Activated CD4-positive, alpha-beta T cell treated with anti-CD3 and anti-CD28 coated beads for 48 hours (primary cell): ENCODE data around the gene AUTS2.

Experiments
- DNase-seq: peaks from one replicate; pipeline ENCODE4 v3.0.0-alpha.2; 2020

The AUTS2 gene

DNA sequence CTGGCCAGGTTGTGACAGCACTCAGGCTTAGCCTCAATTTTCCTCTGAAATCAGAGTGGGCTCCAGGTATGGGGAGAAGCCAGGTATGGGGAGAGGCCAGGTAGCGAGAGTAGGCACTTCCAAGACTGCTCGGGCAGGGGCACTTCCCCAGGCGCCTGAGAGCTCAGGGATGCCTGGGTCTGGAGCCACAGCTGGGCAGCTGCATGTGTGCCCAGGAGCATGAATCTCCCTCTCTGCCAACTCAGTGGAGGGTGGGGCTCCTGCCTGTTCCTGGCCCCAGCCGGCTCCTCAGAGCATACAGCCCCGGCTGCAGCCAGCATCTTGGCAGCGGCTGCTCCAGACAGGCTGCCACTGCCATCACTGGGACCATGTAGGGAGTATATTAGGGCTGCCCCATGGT lies 313.9 kb downstream of the AUTS2 start:
- DNase-seq: no peak

GRCh38 chr7:69912846-69913245 lies 314.6 kb downstream of the AUTS2 start:
- DNase-seq: no peak

- no peak for DNase-seq
These were observed 321.3 kb downstream of the AUTS2 start for GRCh38 chr7:69919426-69920111.

GRCh38 chr7:69920797-69921196 lies 322.5 kb downstream of the AUTS2 start:
- DNase-seq: no peak

DNA sequence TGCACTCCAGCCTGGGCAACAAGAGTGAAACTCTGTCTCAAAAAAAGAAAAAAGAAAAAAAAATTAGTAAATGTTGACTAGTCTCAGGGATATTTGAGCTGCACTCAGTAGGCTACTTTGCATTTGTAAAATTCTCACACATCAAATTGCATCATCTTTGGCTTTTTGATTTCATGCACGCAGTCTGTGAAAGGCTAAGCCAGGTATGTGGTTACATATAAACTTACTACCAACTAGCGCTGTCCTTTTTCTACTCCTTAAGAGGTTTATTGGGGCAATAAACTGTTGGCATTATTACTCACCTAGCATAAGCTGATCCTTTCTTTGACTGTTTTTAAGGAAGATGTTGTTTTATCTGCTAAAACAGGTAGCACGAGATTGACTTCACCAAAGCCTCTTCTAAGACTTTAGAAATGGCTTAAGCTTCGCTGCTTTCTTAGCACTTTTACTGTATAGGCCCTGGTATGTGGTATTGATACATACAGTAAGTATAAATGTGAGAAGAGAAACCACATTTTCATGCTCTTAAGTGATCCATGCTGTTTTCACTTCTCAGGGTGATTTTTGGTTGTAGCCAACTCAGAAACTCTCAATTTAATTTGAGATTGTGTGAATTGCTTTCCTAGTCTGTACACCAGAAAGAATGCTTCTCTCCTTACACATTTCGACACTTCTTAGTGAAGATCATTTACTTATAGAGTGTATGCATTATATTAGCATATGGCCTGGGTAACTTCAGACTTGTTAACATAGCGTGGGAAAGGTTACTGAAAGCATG lies 323.9 kb downstream of the AUTS2 start:
- DNase-seq: no peak

GRCh38 chr7:69927461-69927860 lies 329.2 kb downstream of the AUTS2 start:
- DNase-seq: no peak

DNA sequence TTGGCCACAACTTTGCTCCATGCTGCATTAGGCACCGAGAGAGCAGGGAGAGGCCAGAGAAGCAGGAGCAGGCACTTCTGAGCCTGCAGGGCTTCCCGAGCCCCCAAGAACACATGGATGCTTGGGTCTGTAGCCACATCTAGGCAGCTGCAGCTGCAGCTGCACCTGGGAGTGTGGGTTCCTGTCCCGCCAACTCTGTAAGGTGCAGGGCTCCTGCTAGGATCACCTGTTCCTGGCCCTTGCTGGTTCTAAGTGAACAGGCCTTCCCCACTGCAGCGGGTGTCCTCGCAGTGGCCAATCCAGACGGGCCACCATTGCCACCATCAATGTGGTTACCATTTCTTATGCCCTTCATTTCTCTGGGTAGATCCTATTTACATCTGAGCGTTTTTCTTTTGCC lies 330.3 kb downstream of the AUTS2 start:
- no peak for DNase-seq

GRCh38 chr7:69929622-69930021 lies 331.3 kb downstream of the AUTS2 start:
- no peak for DNase-seq

DNA sequence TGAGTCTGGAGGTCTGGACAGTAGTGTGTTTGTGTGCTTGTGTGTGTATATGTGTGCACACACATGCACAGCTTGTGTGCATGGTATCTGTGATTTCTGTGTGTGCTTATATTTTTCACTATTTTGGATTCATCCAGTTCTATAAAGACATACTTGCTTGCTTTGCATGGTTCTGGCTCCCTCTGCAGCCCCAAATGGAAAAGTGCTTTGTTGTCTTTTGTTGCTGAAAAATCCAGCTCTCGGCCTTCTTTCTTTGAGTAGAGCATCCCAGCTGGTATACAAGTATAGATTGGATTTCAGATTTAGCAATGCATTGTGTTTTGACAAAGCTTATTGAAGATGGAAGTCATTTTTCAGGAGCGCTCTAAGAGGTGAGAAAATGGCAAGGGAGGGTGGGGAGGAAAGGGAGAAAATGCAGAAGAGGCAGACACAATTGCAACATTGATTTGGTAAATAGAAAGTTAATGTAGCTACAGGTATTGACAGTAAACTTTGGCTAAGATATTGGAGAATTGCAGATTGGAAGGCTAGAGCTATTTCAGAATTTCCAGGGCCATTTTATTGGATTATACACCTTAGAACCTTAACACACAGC lies 333.9 kb downstream of the AUTS2 start:
- no peak for DNase-seq

GRCh38 chr7:69934144-69934903 lies 336.0 kb downstream of the AUTS2 start:
- no peak for DNase-seq

DNA sequence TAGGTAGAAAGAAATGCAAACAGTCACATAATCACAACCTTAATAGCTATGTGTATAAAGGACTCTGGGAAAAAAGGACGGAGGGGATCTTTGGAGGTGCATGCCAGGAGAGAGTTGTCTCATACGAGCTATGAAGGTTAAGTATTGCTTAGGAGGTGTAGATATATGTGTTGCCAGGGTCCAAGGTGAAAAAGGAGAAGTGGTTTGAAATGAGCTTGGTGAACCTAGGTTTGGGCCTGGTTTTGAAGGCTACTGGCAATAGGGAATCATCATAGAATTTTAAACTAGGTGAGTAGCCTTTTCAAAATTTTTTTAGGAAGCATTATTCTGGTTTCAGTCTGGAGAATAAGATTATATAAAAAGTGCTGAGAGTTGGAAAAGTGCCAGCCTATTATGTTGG lies 336.8 kb downstream of the AUTS2 start:
- no peak for DNase-seq

- DNase-seq: no peak
These were observed 338.8 kb downstream of the AUTS2 start for GRCh38 chr7:69937097-69937496.

DNA sequence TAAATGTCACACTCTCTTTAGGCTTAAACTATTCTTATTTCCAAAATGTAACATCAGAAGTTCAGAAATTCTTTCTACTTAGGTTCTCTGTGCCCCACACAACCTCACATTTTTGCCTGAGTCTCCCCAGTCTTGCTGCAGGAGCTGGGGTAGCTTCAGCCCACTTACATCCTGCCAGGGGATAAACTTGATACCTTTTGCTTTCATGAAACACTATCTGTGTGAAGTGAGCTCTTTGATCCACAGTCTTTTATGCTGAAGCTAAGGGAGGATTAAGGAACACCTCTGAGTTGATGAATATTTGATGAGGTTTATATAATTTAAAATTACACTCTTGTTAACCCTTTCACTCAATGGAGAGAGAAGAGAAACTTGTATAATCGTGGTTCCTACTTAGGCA lies 341.0 kb downstream of the AUTS2 start:
- DNase-seq: no peak

DNA sequence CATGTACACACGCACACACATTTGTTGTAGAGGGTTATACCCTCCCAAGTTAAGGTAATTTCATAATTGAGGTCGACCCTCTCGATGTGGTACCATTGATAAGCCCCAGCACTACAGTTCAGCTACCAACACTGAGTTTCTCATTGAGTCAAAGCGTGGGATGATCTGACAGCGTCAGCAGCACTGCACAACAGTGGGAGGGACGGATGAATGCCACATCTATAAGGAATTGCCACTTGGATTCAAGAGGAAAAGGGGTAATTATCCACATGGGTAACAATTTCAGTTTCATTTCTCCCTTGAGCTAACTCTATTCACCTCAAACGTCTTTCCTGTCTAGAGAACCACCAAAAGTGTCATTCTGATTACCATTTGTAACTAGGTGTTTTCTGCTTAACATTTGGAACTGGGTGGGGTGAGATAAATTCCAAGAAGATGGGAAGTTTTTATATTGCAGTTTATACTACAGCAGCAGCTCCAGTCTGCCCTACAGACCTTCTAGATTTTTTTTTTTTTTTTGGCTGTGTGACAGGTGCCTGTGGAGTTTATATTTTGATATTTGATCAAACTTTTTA lies 342.9 kb downstream of the AUTS2 start:
- no peak for DNase-seq

GRCh38 chr7:69942573-69942972 lies 344.3 kb downstream of the AUTS2 start:
- DNase-seq: no peak

- DNase-seq: no peak
These were observed 348.6 kb downstream of the AUTS2 start for GRCh38 chr7:69946901-69947300.

- no peak for DNase-seq
These were observed 349.7 kb downstream of the AUTS2 start for GRCh38 chr7:69947998-69948397.

- no peak for DNase-seq
These were observed 350.8 kb downstream of the AUTS2 start for GRCh38 chr7:69949122-69949521.

GRCh38 chr7:69951458-69951857 lies 353.2 kb downstream of the AUTS2 start:
- no peak for DNase-seq

DNA sequence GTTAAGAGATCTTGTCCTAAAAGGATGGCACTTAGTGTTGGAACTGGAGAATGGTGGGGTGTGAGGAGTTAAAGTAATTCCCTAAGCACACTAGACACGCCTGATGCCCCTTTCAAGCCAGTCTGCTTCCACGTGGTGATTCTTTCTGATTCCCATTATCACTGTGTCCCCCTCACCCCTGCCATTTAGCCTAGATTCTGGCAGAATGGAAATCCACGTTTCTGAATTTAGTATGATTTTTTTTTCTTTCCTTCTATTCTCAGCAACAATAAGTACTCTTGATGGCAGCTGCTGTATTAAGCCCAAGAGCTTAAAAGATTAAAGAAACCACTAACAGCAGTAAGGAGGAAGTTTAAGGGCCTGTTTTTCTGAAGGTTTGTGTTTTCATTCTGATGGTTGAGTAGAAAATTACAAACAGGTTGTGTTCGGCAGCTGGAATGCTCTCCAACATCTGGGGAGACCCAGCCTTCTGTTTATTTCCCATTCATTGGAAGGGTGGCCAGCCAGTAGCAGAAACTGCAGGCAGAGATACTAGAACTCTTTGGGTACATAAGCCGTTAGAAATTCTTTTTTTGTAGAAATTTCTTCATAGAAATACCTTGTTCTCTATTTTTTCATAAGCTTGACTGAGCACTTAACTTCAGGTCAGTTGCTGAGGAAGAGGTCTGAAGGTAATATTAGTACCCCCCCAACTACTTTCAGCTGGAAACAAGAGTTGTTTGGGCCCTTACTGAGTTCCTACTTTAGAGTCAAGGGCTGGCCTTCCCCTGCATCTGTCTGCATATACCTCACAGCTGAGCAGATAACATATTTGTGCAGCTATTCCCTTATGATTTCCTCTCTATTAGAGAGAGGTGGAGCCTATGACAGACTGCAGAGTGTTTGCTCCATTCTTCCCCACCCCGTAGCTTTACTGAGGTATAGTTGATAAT lies 355.1 kb downstream of the AUTS2 start:
- DNase-seq: no peak

DNA sequence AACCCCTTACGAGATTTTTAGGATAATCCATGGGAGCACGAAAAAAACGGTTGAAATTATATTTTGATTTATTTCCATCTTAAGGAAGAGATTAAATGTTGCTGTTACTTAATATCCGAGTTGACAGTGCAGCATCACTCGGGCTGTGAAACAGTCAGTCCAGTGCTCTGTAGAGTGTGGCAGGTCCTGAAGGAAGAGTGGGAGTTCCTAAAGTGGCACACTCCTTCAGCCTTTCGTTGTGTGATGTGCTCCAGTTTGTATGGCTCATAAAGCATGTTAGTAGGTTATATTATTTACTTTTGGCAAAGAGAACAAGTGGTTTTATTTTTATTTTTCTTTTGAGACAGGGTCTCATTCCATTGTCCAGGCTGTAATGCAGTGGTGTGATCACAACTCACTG lies 358.3 kb downstream of the AUTS2 start:
- DNase-seq: no peak

- no peak for DNase-seq
These were observed 359.4 kb downstream of the AUTS2 start for GRCh38 chr7:69957661-69958060.
